Measurements from ENCODE around the gene KIAA0825. TPM values are rescaled to one million over a fixed set of nuclear protein-coding genes. Genes with fewer than 3 reads are reported as not detected.

KIAA0825 gene
- 2.3 and 3.7 TPM in 2 replicates for total RNA-seq (2014; rRNA removed; shearing (Covaris generic))

- DNase-seq (ENCODE audit: low spot score): peak; percentile 85
Observed at GRCh38 chr5:94618493-94619328, at the start of gene KIAA0825, which contains the start of gene SLF1. TSS of gene KIAA0825 (minus strand) at chr5:94618604. CDS start at chr5:94537126, 81,478 bp downstream. TSS of gene SLF1 (plus strand) at chr5:94618669. CDS start at chr5:94628811, 10,142 bp downstream.

GRCh38 chr5:94667937-94668336 lies 49.5 kb upstream of the KIAA0825 start:
- no peak for DNase-seq (ENCODE audit: low spot score)

GRCh38 chr5:94661086-94661485 lies 42.7 kb upstream of the KIAA0825 start:
- no peak for DNase-seq (ENCODE audit: low spot score)

- DNase-seq (ENCODE audit: low spot score): no peak
Observed at GRCh38 chr5:94660506-94660905, 42.1 kb upstream of the KIAA0825 start.

- no peak for DNase-seq (ENCODE audit: low spot score)
Observed at GRCh38 chr5:94658272-94658671, 39.9 kb upstream of the KIAA0825 start.

- no peak for DNase-seq (ENCODE audit: low spot score)
Observed at GRCh38 chr5:94649874-94650273, 31.5 kb upstream of the KIAA0825 start.

- DNase-seq (ENCODE audit: low spot score): no peak
Observed at GRCh38 chr5:94646758-94647157, 28.4 kb upstream of the KIAA0825 start.

- no peak for DNase-seq (ENCODE audit: low spot score)
Observed at GRCh38 chr5:94645053-94645452, 26.6 kb upstream of the KIAA0825 start.

GRCh38 chr5:94640176-94640575 lies 21.8 kb upstream of the KIAA0825 start:
- no peak for DNase-seq (ENCODE audit: low spot score)

GRCh38 chr5:94632024-94632423 lies 13.6 kb upstream of the KIAA0825 start:
- no peak for DNase-seq (ENCODE audit: low spot score)

- DNase-seq (ENCODE audit: low spot score): no peak
Observed at GRCh38 chr5:94627191-94627590, 8.8 kb upstream of the KIAA0825 start.

GRCh38 chr5:94623877-94624276 lies 5.5 kb upstream of the KIAA0825 start:
- DNase-seq (ENCODE audit: low spot score): no peak

- no peak for DNase-seq (ENCODE audit: low spot score)
Observed at GRCh38 chr5:94623011-94623410, 4.6 kb upstream of the KIAA0825 start.

- DNase-seq (ENCODE audit: low spot score): no peak
Observed at GRCh38 chr5:94621763-94622162, 3.4 kb upstream of the KIAA0825 start.

GRCh38 chr5:94620256-94620655 lies 1.9 kb upstream of the KIAA0825 start:
- no peak for DNase-seq (ENCODE audit: low spot score)

GRCh38 chr5:94618029-94618492 lies 343 bp downstream of the KIAA0825 start:
- peak; percentile 56 for DNase-seq (ENCODE audit: low spot score)

GRCh38 chr5:94615862-94616261 lies 2.5 kb downstream of the KIAA0825 start:
- no peak for DNase-seq (ENCODE audit: low spot score)

- DNase-seq (ENCODE audit: low spot score): no peak
Observed at GRCh38 chr5:94614156-94614805, 4.1 kb downstream of the KIAA0825 start.

GRCh38 chr5:94613583-94613982 lies 4.8 kb downstream of the KIAA0825 start:
- DNase-seq (ENCODE audit: low spot score): no peak

GRCh38 chr5:94595281-94595840 lies 23.0 kb downstream of the KIAA0825 start:
- DNase-seq (ENCODE audit: low spot score): no peak

GRCh38 chr5:94577466-94578245 lies 40.7 kb downstream of the KIAA0825 start:
- DNase-seq (ENCODE audit: low spot score): no peak

- DNase-seq (ENCODE audit: low spot score): no peak
Observed at GRCh38 chr5:94575196-94575595, 43.2 kb downstream of the KIAA0825 start.

Measured in H4 (cell line).